ENCODE measurements around the gene SCOC.
A peak's percentile ranks its signal among the peaks of the same experiment; 100 is the strongest.
"Not testable (repeated sequence)": the region's sequence is repeated elsewhere in the genome, so short reads cannot be mapped to it uniquely, and the experiment has no call there.

The SCOC gene

DNA sequence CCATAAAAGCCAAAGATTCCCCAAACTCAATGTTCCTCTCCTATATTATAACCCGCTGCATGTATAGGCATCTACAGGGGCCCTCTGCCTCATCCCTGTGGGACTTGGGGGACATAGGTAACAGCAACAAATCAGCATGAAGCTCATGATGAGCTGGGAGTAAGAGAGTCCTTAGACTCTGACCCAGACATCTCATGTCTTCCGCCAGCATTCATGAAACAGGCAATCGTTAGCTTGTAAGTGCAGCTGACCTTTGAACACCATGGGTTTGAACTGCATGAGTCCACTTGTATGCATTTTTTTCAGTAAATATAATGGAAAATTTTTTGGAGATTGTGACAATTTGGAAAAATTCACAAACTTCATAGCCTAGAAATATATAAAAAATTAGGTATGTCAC lies 10.4 kb upstream of the SCOC start:
- no peak for FAIRE-seq

DNA sequence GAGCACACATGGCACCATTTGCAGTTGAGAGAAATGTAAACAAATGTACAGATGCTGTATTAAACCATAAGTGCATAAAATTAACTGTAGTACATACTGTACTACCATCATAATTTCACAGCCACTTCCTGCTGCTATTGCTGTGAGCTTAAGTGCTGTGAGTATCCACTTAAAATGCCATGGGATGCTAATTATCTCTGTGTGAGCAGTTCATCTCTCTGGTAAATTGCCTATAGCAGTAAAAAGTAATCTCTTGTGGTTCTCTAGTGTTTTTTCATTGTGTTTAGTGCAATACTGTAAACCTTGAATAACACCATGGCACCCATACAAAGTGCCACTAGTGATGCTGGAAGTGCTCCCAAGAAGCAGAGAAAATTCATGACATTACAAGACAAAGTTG lies 9.9 kb upstream of the SCOC start:
- FAIRE-seq = no peak

DNA sequence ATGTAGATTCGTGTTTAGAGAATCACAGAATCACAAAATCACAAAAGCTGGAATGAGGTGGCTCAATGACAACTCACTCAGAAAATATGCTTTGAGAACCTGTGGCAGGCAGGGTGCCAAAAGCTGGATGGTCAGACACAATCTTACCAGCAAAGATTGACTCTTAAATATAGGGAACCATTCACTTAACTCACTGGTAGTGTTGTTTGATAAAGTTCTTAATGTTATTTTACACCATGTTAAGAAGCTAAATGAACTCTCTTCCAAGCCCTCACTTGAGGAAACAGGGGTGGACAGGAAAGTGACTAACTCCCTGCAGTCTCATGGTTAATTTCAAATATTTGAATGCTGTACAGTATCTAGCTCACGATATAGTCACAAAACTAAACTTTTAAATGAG lies 5.7 kb upstream of the SCOC start:
- FAIRE-seq = no peak

DNA sequence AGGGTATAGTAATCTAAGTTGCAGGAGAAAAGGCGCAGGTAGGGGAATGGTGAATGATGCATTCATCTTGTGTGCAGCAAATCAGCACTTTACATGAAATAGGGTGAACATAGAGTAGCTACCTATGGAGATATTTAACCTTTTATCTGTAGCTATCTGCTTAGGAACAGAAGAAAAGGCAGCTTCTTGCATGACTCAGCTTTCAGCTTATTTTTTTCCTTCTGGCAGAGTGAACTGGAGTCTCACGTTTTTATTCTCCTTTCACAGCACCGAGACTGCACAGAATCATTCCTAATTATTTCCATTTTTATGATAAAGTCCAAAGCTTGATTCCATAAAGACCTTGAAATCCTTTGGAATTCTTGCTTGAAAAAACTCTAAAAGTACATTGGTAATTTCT lies 4.8 kb upstream of the SCOC start:
- no peak for FAIRE-seq

GRCh38 chr4:140372751-140373327 lies 607 bp upstream of the SCOC start:
- FAIRE-seq = no peak

- FAIRE-seq = no peak
Measured at GRCh38 chr4:140374130-140374477, 658 bp downstream of the SCOC start.

GRCh38 chr4:140382732-140383131 lies 9.3 kb downstream of the SCOC start:
- FAIRE-seq = no peak

DNA sequence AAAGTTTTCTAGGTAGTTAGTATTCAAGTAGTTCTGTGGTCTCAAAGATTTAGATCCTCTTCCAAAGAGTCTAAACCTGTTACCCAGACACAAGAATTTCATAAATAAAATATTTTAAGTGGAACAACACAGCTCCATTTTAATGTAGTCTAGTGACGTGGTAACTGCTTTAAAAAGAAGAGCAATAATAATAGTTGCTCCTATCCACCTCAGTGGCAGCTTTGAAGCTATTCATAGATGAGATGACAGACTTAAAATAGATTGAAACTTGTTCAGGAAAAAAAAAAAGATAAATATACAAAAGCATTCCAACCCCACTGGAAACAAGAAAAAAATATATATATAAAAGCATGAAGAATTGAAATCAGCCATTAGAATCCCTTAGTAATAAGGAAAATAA lies 14.6 kb downstream of the SCOC start:
- no peak for FAIRE-seq

GRCh38 chr4:140395668-140396067 lies 22.2 kb downstream of the SCOC start:
- no peak for FAIRE-seq

GRCh38 chr4:140400111-140400510 lies 26.7 kb downstream of the SCOC start:
- no peak for FAIRE-seq

GRCh38 chr4:140406292-140406691 lies 32.8 kb downstream of the SCOC start:
- no peak for FAIRE-seq

DNA sequence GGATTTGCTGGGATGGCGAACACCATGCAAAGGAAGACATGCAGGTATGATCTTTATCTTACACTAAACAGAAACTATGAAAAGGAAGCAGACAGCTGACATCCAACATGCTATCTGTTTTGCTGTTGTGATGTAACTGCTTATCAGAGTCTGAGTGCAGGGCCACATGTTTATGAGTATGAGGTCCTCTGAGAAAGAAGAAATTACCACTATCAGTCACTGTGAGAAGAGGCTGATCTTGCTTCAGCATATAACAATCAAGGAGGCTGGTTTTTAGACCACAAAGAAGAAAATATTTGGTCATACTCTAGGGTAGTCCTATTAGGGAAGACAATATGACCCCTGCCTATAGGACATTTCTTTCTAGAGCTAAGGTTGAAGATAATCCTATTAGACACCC lies 35.5 kb downstream of the SCOC start:
- FAIRE-seq = no peak

DNA sequence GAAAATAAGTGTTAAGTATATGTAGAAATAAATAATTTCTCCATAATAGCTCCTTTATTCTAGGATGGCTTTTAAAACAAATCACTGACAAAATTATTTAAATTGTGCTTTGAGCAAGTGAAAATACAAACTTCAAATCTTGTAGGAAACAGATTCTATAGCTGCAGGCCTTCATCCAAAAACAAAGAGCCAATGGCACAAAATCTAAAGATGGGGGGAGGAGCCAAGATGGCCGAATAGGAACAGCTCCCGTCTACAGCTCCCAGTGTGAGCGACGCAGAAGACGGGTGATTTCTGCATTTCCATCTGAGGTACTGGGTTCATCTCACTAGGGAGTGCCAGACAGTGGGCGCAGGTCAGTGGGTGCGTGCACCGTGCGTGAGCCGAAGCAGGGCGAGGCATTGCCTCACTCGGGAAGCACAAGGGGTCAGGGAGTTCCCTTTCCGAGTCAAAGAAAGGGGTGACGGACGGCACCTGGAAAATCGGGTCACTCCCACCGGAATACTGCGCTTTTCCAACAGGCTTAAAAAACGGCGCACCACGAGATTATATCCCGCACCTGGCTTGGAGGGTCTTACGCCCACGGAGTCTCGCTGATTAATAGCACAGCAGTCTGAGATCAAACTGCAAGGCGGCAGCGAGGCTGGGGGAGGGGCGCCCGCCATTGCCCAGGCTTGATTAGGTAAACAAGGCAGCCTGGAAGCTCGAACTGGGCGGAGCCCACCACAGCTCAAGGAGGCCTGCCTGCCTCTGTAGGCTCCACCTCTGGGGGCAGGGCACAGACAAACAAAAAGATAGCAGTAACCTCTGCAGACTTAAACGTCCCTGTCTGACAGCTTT lies 39.9 kb downstream of the SCOC start:
- FAIRE-seq = not testable (repeated sequence)

GRCh38 chr4:140423106-140423505 lies 49.7 kb downstream of the SCOC start:
- peak; percentile 74 for FAIRE-seq

- no peak for FAIRE-seq
Measured at GRCh38 chr4:140426610-140427105, 53.2 kb downstream of the SCOC start.

GRCh38 chr4:140427106-140427918 lies 53.9 kb downstream of the SCOC start, which contains the start of gene CLGN:
TSS of gene CLGN (minus strand) at chr4:140427648. CDS start at chr4:140413078, 14,570 bp downstream.
- FAIRE-seq = no peak

GRCh38 chr4:140427919-140428471 lies 54.5 kb downstream of the SCOC start:
- peak; percentile 86 for FAIRE-seq
